HG03103 (cell line): ENCODE measurements around the gene ZNF322.
"Not testable (repeated sequence)": the region's sequence is repeated elsewhere in the genome, so short reads cannot be mapped to it uniquely, and the experiment has no call there.

ENCODE experiments used
- ATAC-seq: cut with Tn5 transposase; IDR thresholded peaks from one replicate; pipeline ENCODE4 v1.9.1; 2021; ENCODE audit warnings: low read depth; ENCODE audit not compliant: unreplicated experiment

ZNF322 gene

GRCh38 chr6:26659042-26659999 is at the start of gene ZNF322:
Gene ZNF322 (minus strand): TSS chr6:26659746. CDS start chr6:26638553, 21,193 bp downstream.
- peak; percentile 98 for ATAC-seq

GRCh38 chr6:26705780-26706179 is 46.2 kb upstream of the ZNF322 start:
- not testable (repeated sequence) for ATAC-seq

- ATAC-seq = not testable (repeated sequence)
These were observed 45.8 kb upstream of the ZNF322 start for GRCh38 chr6:26705352-26705751.

- not testable (repeated sequence) for ATAC-seq
These were observed 41.6 kb upstream of the ZNF322 start for GRCh38 chr6:26701023-26701747.

- ATAC-seq = not testable (repeated sequence)
These were observed 38.0 kb upstream of the ZNF322 start for GRCh38 chr6:26697496-26697895.

- not testable (repeated sequence) for ATAC-seq
These were observed 29.9 kb upstream of the ZNF322 start for GRCh38 chr6:26689324-26689947.

GRCh38 chr6:26682435-26683042 is 23.0 kb upstream of the ZNF322 start:
- not testable (repeated sequence) for ATAC-seq

GRCh38 chr6:26673287-26673686 is 13.7 kb upstream of the ZNF322 start:
- not testable (repeated sequence) for ATAC-seq

- not testable (repeated sequence) for ATAC-seq
These were observed 11.0 kb upstream of the ZNF322 start for GRCh38 chr6:26670558-26670957.

- ATAC-seq = not testable (repeated sequence)
These were observed 10.5 kb upstream of the ZNF322 start for GRCh38 chr6:26670003-26670402.

GRCh38 chr6:26660000-26660361 is 435 bp upstream of the ZNF322 start:
- peak; percentile 10 for ATAC-seq

- ATAC-seq = no peak
These were observed 2.3 kb downstream of the ZNF322 start for GRCh38 chr6:26657256-26657655.

GRCh38 chr6:26653007-26653406 is 6.5 kb downstream of the ZNF322 start:
- no peak for ATAC-seq

GRCh38 chr6:26651133-26651781 is 8.3 kb downstream of the ZNF322 start:
- no peak for ATAC-seq

- no peak for ATAC-seq
These were observed 13.5 kb downstream of the ZNF322 start for GRCh38 chr6:26646074-26646473.

- ATAC-seq = no peak
These were observed 18.7 kb downstream of the ZNF322 start for GRCh38 chr6:26640806-26641205.

GRCh38 chr6:26629359-26629758 is 30.2 kb downstream of the ZNF322 start:
- no peak for ATAC-seq

- ATAC-seq = no peak
These were observed 31.7 kb downstream of the ZNF322 start for GRCh38 chr6:26627843-26628242.

- ATAC-seq = no peak
These were observed 35.0 kb downstream of the ZNF322 start for GRCh38 chr6:26624557-26624956.

GRCh38 chr6:26623339-26623859 is 36.1 kb downstream of the ZNF322 start:
- ATAC-seq = no peak
